H9 (cell line): ENCODE data around the gene AKIRIN2. TPM values are rescaled to one million over a fixed set of nuclear protein-coding genes. Genes with fewer than 3 reads are reported as not detected.
A peak's percentile ranks its signal among the peaks of the same experiment; 100 is the strongest.

Experiments used
- DNase-seq: peaks from one replicate; pipeline ENCODE4 v3.0.0-alpha.2; 2017
- H2AFZ ChIP-seq: one replicate; pipeline ENCODE4 v1.6.1; 2013; ENCODE audit warnings: mild to moderate bottlenecking, low read length, control low read depth, moderate library complexity
- H2AK5ac ChIP-seq: 2 replicates; pipeline ENCODE4 v1.6.1; 2013; ENCODE audit warnings: low read length, control low read depth, mixed read lengths; ENCODE audit not compliant: insufficient read length
- H2BK120ac ChIP-seq: one replicate; pipeline ENCODE4 v1.6.1; 2013; ENCODE audit warnings: low read depth, mild to moderate bottlenecking, low read length, control low read depth, inconsistent platforms; ENCODE audit not compliant: poor library complexity, severe bottlenecking
- H2BK12ac ChIP-seq: 2 replicates; pipeline ENCODE4 v1.6.1; 2013; ENCODE audit warnings: low read length, control low read depth, mixed read lengths, low read depth; ENCODE audit not compliant: insufficient read length
- H2BK15ac ChIP-seq: 2 replicates; pipeline ENCODE4 v1.6.1; 2013; ENCODE audit warnings: low read depth, low read length, control low read depth
- H2BK20ac ChIP-seq: one replicate; pipeline ENCODE4 v1.6.1; 2013; ENCODE audit warnings: low read depth, mild to moderate bottlenecking, low read length, control low read depth, inconsistent platforms; ENCODE audit not compliant: poor library complexity, severe bottlenecking
- H2BK5ac ChIP-seq: 2 replicates; pipeline ENCODE4 v1.6.1; 2013; ENCODE audit warnings: low read length, control low read depth, mixed read lengths; ENCODE audit not compliant: insufficient read length
- H3K14ac ChIP-seq: 2 replicates; pipeline ENCODE4 v1.6.1; 2013; ENCODE audit warnings: low read length, control low read depth; ENCODE audit not compliant: insufficient read depth
- H3K18ac ChIP-seq: 2 replicates; pipeline ENCODE4 v1.6.1; 2013; ENCODE audit warnings: low read depth, mild to moderate bottlenecking, mixed read lengths, low read length, control low read depth; ENCODE audit not compliant: insufficient read length
- H3K23ac ChIP-seq: 2 replicates; pipeline ENCODE4 v1.6.1; 2013; ENCODE audit warnings: low read length, control low read depth, mixed read lengths, low read depth; ENCODE audit not compliant: insufficient read length
- H3K23me2 ChIP-seq: 2 replicates; pipeline ENCODE4 v1.6.1; 2013; ENCODE audit warnings: low read depth, mild to moderate bottlenecking, mixed read lengths, low read length, control low read depth; ENCODE audit not compliant: insufficient read length, poor library complexity, severe bottlenecking
- H3K27ac ChIP-seq: 2 replicates; pipeline ENCODE4 v1.5.1; 2013; ENCODE audit warnings: low read length, control low read depth, mixed read lengths, low read depth; ENCODE audit not compliant: insufficient read length
- H3K27me3 ChIP-seq: 2 replicates; pipeline ENCODE4 v1.6.1; 2013; ENCODE audit warnings: low read length, control low read depth, inconsistent platforms; ENCODE audit not compliant: insufficient read depth
- H3K4ac ChIP-seq: 2 replicates; pipeline ENCODE4 v1.6.1; 2013; ENCODE audit warnings: low read depth, mild to moderate bottlenecking, control low read depth, inconsistent platforms, low read length, moderate library complexity
- H3K4me1 ChIP-seq: 2 replicates; pipeline ENCODE4 v1.6.1; 2013; ENCODE audit warnings: low read length, control low read depth, inconsistent platforms; ENCODE audit not compliant: insufficient read depth
- H3K4me2 ChIP-seq: 2 replicates; pipeline ENCODE4 v1.6.1; 2013; ENCODE audit warnings: low read length, control low read depth, mixed read lengths; ENCODE audit not compliant: insufficient read length, insufficient read depth
- H3K56ac ChIP-seq: 2 replicates; pipeline ENCODE4 v1.6.1; 2013; ENCODE audit warnings: low read depth, mild to moderate bottlenecking, mixed read lengths, low read length, control low read depth; ENCODE audit not compliant: insufficient read length
- H3K79me1 ChIP-seq: 2 replicates; pipeline ENCODE4 v1.6.1; 2013; ENCODE audit warnings: low read depth, mild to moderate bottlenecking, moderate library complexity, low read length, control low read depth, inconsistent platforms; ENCODE audit not compliant: insufficient read depth, poor library complexity, severe bottlenecking
- H3K79me2 ChIP-seq: 2 replicates; pipeline ENCODE4 v1.6.1; 2013; ENCODE audit warnings: low read length, control low read depth, inconsistent platforms; ENCODE audit not compliant: insufficient read depth
- H3K9ac ChIP-seq: 2 replicates; pipeline ENCODE4 v1.6.1; 2013; ENCODE audit warnings: low read length, control low read depth, mixed read lengths; ENCODE audit not compliant: insufficient read length; ENCODE audit errors: extremely low read depth
- H3K9me3 ChIP-seq: one replicate; pipeline ENCODE4 v1.6.1; 2013; ENCODE audit warnings: low read depth, low read length, inconsistent platforms; ENCODE audit not compliant: control insufficient read depth
- H3T11ph ChIP-seq: one replicate; pipeline ENCODE4 v1.6.1; 2013; ENCODE audit warnings: mild to moderate bottlenecking, low read length, control low read depth, inconsistent platforms
- H4K20me1 ChIP-seq: one replicate; pipeline ENCODE4 v1.6.1; 2013; ENCODE audit not compliant: control insufficient read depth, insufficient read length, insufficient read depth
- H4K5ac ChIP-seq: 2 replicates; pipeline ENCODE4 v1.6.1; 2013; ENCODE audit warnings: low read depth, mild to moderate bottlenecking, mixed read lengths, low read length, control low read depth; ENCODE audit not compliant: insufficient read length
- H4K8ac ChIP-seq: replicated peaks from 2 replicates; pipeline ENCODE4 v1.6.1; 2013; ENCODE audit warnings: low read length, control low read depth, mixed read lengths, low read depth; ENCODE audit not compliant: insufficient read length
- H4K91ac ChIP-seq: 2 replicates; pipeline ENCODE4 v1.6.1; 2013; ENCODE audit warnings: low read depth, mild to moderate bottlenecking, moderate library complexity, mixed read lengths, low read length, control low read depth; ENCODE audit not compliant: insufficient read length
- H3K27ac Mint-ChIP-seq, 3 experiments: 2 replicates in 2 of 3; 3 replicates in 1 of 3; pipeline ENCODE4 v1.8.0; 2020 to 2021; ENCODE audit warnings: mixed read lengths in 3 of 3, mild to moderate bottlenecking in 1 of 3, moderate library complexity in 1 of 3
- H3K27me3 Mint-ChIP-seq: 2 replicates; pipeline ENCODE4 v1.8.0; 2021; ENCODE audit warnings: low read depth, mild to moderate bottlenecking, moderate library complexity, mixed read lengths
- H3K36me3 Mint-ChIP-seq, 3 experiments: 2 replicates in 2 of 3; 3 replicates in 1 of 3; pipeline ENCODE4 v1.8.0; 2020 to 2021; ENCODE audit warnings: low read depth in 3 of 3, mixed read lengths in 3 of 3; ENCODE audit not compliant: insufficient read depth in 1 of 3
- H3K4me1 Mint-ChIP-seq, 2 experiments: 2 replicates each; pipeline ENCODE4 v1.8.0; 2020; ENCODE audit warnings: mixed read lengths in 2 of 2
- H3K4me3 Mint-ChIP-seq, 2 experiments: 2 replicates in 1 of 2; 3 replicates in 1 of 2; pipeline ENCODE4 v1.8.0; 2020 to 2021; ENCODE audit warnings: mild to moderate bottlenecking in 2 of 2, mixed read lengths in 2 of 2, moderate library complexity in 1 of 2
- H3K9me3 Mint-ChIP-seq, 2 experiments: 2 replicates in 1 of 2; 3 replicates in 1 of 2; pipeline ENCODE4 v1.8.0; 2020; ENCODE audit warnings: mild to moderate bottlenecking in 2 of 2, mixed read lengths in 2 of 2, moderate library complexity in 1 of 2
- CTCF ChIP-seq: fragments of 200-600 bp; sonication (generic); conservative IDR thresholded peaks from 3 replicates; pipeline ENCODE4 v1.8.0; 2021; ENCODE audit warnings: antibody characterized with exemption, mild to moderate bottlenecking
- whole genome bisulfite sequencing: extraction: QIAGEN DNeasy Blood & Tissue Kit; methylation state at CpG from one replicate; pipeline ENCODE4 v1.1.7; 2013; ENCODE audit warnings: missing lambda C conversion rate, low lambda C conversion rate, mixed read lengths; ENCODE audit not compliant: insufficient read length; ENCODE audit errors: extremely low coverage; 5-methylcytosine and 5-hydroxymethylcytosine counted together
- total RNA-seq: library from RNA; stranded (reverse); gene quantifications from 2 replicates; pipeline ENCODE4 v1.2.1, GENCODE V29; 2021

AKIRIN2 gene
- total RNA-seq, 1 experiment from 2014 or later, result 75.7 TPM

- H3K9me3 Mint-ChIP-seq, result no peaks in the 10 kb centered on the region
- Histone ChIP-seq H3T11ph (no peak overlapping the region), H2AFZ (no peak overlapping the region), H2BK12ac (no peak overlapping the region), H4K91ac (no peak overlapping the region), H2AK5ac (no peak overlapping the region), H2BK120ac (no peak overlapping the region), H3K79me2 (peaks cover 49% of the 10 kb centered on the region; the same call in 1 of the 2 replicates), H3K9ac (no peak overlapping the region), H3K9me3 (no peaks in the 10 kb centered on the region), H3K14ac (no peak overlapping the region), H3K18ac (no peak overlapping the region), H3K27me3 (no peaks in the 10 kb centered on the region), H3K4me1 (no peaks in the 10 kb centered on the region; the same call in 1 of the 2 replicates), H3K23me2 (no peaks in the 10 kb centered on the region), H2BK15ac (no peak overlapping the region), H4K8ac (no peak overlapping the region), H3K4me2 (no peak overlapping the region), H3K27ac (no peak overlapping the region), H2BK20ac (no peak overlapping the region), H3K56ac (no peak overlapping the region), H3K79me1 (peaks cover 17% of the 10 kb centered on the region), H4K5ac (no peak overlapping the region), H2BK5ac (no peak overlapping the region), H3K23ac (no peak overlapping the region), H4K20me1 (no peaks in the 10 kb centered on the region), H3K4ac (no peak overlapping the region)
- H3K4me3 Mint-ChIP-seq, result no peak overlapping the region
- no peak for DNase-seq
- no peak for TF ChIP-seq CTCF
- no CpG with 5 or more reads among the region's 3 CpGs for WGBS
- H3K36me3 Mint-ChIP-seq, result peaks cover 9 to 31% (median 25%) of the 10 kb centered on the region in 3 experiments; a peak in 6 of 7 replicates
- no peaks in the 10 kb centered on the region for H3K27me3 Mint-ChIP-seq
- peaks cover 7 to 17% of the 10 kb centered on the region in 2 experiments; a peak in 3 of 4 replicates for H3K4me1 Mint-ChIP-seq
- peak overlapping the region in 1 of 3 experiments; percentile 49; a peak in 1 of 7 replicates for H3K27ac Mint-ChIP-seq
Measured at GRCh38 chr6:87683890-87684289, 18.1 kb downstream of the AKIRIN2 start.
